Right renal cortex interstitium (tissue), 3 donors: Measurements from ENCODE around the gene DKKL1. TPM values are rescaled to one million over a fixed set of nuclear protein-coding genes. Genes with fewer than 3 reads are reported as not detected.

ENCODE experiments used
- DNase-seq, 3 donors: peaks; one replicate each; pipeline ENCODE4 v3.0.0-alpha.2; 2013; ENCODE audit warnings: low read depth in 3 of 3, low spot score in 2 of 3
- polyA plus RNA-seq, 3 donors: library from polyadenylated mRNA; unstranded; fragments of 120-200 nt; gene quantifications; one replicate each; pipeline ENCODE4 v1.2.1, GENCODE V29; 2013; ENCODE audit not compliant: insufficient read length in 3 of 3

Gene DKKL1
- polyA plus RNA-seq, 3 donors: 4.5 to 5.3 (median 4.7) TPM

- DNase-seq: no peak
Measured at GRCh38 chr19:49337267-49338022, 26.2 kb upstream of the DKKL1 start.

GRCh38 chr19:49338023-49338677 is 25.5 kb upstream of the DKKL1 start:
- no peak for DNase-seq

GRCh38 chr19:49338691-49339300 is 24.9 kb upstream of the DKKL1 start:
- peak; percentile 53 to 67 (median 61) for DNase-seq

- peak; percentile 75 to 86 (median 78) for DNase-seq
Measured at GRCh38 chr19:49339301-49340068, 24.2 kb upstream of the DKKL1 start.

- DNase-seq: no peak
Measured at GRCh38 chr19:49340069-49340864, 23.4 kb upstream of the DKKL1 start.

- no peak for DNase-seq
Measured at GRCh38 chr19:49340865-49341718, 22.6 kb upstream of the DKKL1 start.

- DNase-seq: no peak
Measured at GRCh38 chr19:49342291-49342721, 21.4 kb upstream of the DKKL1 start.

- DNase-seq: no peak
Measured at GRCh38 chr19:49343123-49343522, 20.6 kb upstream of the DKKL1 start.

- DNase-seq: no peak
Measured at GRCh38 chr19:49344505-49345423, 18.9 kb upstream of the DKKL1 start.

- no peak for DNase-seq
Measured at GRCh38 chr19:49347191-49347590, 16.5 kb upstream of the DKKL1 start.

- no peak for DNase-seq
Measured at GRCh38 chr19:49347835-49348234, 15.8 kb upstream of the DKKL1 start.

GRCh38 chr19:49348305-49349189 is 15.1 kb upstream of the DKKL1 start:
- DNase-seq: no peak

GRCh38 chr19:49349567-49349966 is 14.1 kb upstream of the DKKL1 start:
- DNase-seq: no peak

GRCh38 chr19:49355909-49356353 is 7.7 kb upstream of the DKKL1 start:
- no peak for DNase-seq

- DNase-seq: no peak
Measured at GRCh38 chr19:49356382-49356781, 7.3 kb upstream of the DKKL1 start.

GRCh38 chr19:49357186-49357585 is 6.5 kb upstream of the DKKL1 start:
- no peak for DNase-seq
